GM18526 (cell line): ENCODE measurements around the gene PTPRR.

Experiments used
- POLR2A ChIP-seq: IDR thresholded peaks from 3 replicates; pipeline ENCODE4 v1.6.1; 2011; ENCODE audit not compliant: insufficient read length; ENCODE audit errors: extremely low read depth

PTPRR gene

GRCh38 chr12:70798016-70798783, 122.3 kb downstream of the PTPRR start:
- no peak for TF ChIP-seq POLR2A

- TF ChIP-seq POLR2A, result no peak
Observed at GRCh38 chr12:70796989-70797388, 123.5 kb downstream of the PTPRR start.

- TF ChIP-seq POLR2A, result no peak
Observed at GRCh38 chr12:70795608-70796007, 124.9 kb downstream of the PTPRR start.

- TF ChIP-seq POLR2A, result no peak
Observed at GRCh38 chr12:70794131-70794530, 126.4 kb downstream of the PTPRR start.

GRCh38 chr12:70788774-70789173, 131.8 kb downstream of the PTPRR start:
- no peak for TF ChIP-seq POLR2A

- TF ChIP-seq POLR2A, result no peak
Observed at GRCh38 chr12:70787612-70788011, 132.9 kb downstream of the PTPRR start.

- TF ChIP-seq POLR2A, result no peak
Observed at GRCh38 chr12:70785896-70786295, 134.6 kb downstream of the PTPRR start.

- TF ChIP-seq POLR2A, result no peak
Observed at GRCh38 chr12:70784042-70784668, 136.4 kb downstream of the PTPRR start.

GRCh38 chr12:70783455-70783854, 137.1 kb downstream of the PTPRR start:
- TF ChIP-seq POLR2A, result no peak

- no peak for TF ChIP-seq POLR2A
Observed at GRCh38 chr12:70779250-70779649, 141.3 kb downstream of the PTPRR start.

- TF ChIP-seq POLR2A, result no peak
Observed at GRCh38 chr12:70774055-70774454, 146.5 kb downstream of the PTPRR start.

GRCh38 chr12:70772836-70773235, 147.7 kb downstream of the PTPRR start:
- no peak for TF ChIP-seq POLR2A

GRCh38 chr12:70771581-70771980, 149.0 kb downstream of the PTPRR start:
- TF ChIP-seq POLR2A, result no peak

- TF ChIP-seq POLR2A, result no peak
Observed at GRCh38 chr12:70763666-70764065, 156.9 kb downstream of the PTPRR start.

GRCh38 chr12:70762000-70762399, 158.5 kb downstream of the PTPRR start:
- TF ChIP-seq POLR2A, result no peak

GRCh38 chr12:70759161-70759918, 161.2 kb downstream of the PTPRR start:
- no peak for TF ChIP-seq POLR2A
